ENCODE data around the gene AEBP1.
A peak's percentile ranks its signal among the peaks of the same experiment; 100 is the strongest.
"Not testable (repeated sequence)": the region's sequence is repeated elsewhere in the genome, so short reads cannot be mapped to it uniquely, and the experiment has no call there.

AEBP1 gene

GRCh38 chr7:44124822-44125202 lies 20.7 kb downstream of the AEBP1 start:
- peaks cover 28% of the 10 kb centered on the region for H3K27me3 Mint-ChIP-seq (ENCODE audit: low read depth, poor library complexity)
- H3K4me1 Mint-ChIP-seq: peaks cover 38% of the 10 kb centered on the region
- H3K36me3 Mint-ChIP-seq (ENCODE audit: low read depth): peaks cover 19% of the 10 kb centered on the region
- TF ChIP-seq, protein P1, sequence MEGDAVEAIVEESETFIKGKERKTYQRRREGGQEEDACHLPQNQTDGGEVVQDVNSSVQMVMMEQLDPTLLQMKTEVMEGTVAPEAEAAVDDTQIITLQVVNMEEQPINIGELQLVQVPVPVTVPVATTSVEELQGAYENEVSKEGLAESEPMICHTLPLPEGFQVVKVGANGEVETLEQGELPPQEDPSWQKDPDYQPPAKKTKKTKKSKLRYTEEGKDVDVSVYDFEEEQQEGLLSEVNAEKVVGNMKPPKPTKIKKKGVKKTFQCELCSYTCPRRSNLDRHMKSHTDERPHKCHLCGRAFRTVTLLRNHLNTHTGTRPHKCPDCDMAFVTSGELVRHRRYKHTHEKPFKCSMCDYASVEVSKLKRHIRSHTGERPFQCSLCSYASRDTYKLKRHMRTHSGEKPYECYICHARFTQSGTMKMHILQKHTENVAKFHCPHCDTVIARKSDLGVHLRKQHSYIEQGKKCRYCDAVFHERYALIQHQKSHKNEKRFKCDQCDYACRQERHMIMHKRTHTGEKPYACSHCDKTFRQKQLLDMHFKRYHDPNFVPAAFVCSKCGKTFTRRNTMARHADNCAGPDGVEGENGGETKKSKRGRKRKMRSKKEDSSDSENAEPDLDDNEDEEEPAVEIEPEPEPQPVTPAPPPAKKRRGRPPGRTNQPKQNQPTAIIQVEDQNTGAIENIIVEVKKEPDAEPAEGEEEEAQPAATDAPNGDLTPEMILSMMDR (IDR thresholded peaks at IDR 0.05): no peak
- H3K4me3 Mint-ChIP-seq: peak overlapping the region; percentile 89
- H3K9me3 Mint-ChIP-seq: peaks cover 29% of the 10 kb centered on the region
- H3K27ac Mint-ChIP-seq: no peak overlapping the region
- DNase-seq: no peak

DNA sequence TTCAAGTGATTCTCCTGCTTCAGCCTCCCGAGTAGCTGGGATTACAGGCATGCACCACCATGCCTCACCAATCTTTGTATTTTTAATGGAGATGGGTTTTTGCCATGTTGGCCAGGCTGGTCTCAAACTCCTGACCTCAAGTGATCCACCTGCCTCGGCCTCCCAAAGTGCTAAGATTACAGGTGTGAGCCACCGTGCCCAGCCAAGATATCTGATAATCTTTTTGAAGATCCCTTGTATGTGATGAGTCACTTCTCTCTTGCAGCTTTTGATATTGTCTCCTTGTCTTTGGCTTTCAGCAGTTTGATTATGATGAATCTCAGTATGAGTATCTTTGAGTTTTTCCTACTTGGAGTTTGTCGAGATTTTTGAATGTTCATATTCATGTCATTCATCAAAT lies 22.4 kb downstream of the AEBP1 start:
- DNase-seq; H3K4me3 Mint-ChIP-seq; H3K27ac Mint-ChIP-seq; H3K36me3 Mint-ChIP-seq (ENCODE audit: low read depth): not testable (repeated sequence)
- H3K9me3 Mint-ChIP-seq: peaks cover 29% of the 10 kb centered on the region
- H3K4me1 Mint-ChIP-seq: peaks cover 30% of the 10 kb centered on the region
- H3K27me3 Mint-ChIP-seq (ENCODE audit: low read depth, poor library complexity): peaks cover 28% of the 10 kb centered on the region

DNA sequence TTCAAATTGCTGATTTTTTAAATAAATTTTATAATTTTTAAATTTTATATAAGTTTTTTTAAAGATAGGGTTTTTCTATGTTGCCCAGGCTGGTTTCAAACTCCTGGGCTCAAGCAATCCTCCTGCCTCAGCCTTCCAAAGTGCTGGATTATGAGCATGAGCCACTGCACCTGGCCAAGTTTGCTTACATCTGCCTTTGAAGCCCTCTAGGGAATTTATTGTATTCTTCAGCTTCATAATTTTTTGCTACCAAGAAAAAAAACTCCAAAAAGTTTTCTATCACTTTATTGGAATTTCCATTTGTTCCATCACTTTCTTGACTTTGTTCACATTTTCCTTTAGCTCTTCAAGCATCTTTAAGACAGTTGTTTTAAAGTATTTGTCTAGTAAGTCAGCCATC lies 23.0 kb downstream of the AEBP1 start:
- Mint-ChIP-seq H3K4me3 (no peak overlapping the region), H3K9me3 (peaks cover 29% of the 10 kb centered on the region), H3K4me1 (peaks cover 31% of the 10 kb centered on the region), H3K36me3 (ENCODE audit: low read depth) (peaks cover 5% of the 10 kb centered on the region), H3K27me3 (ENCODE audit: low read depth, poor library complexity) (peaks cover 29% of the 10 kb centered on the region), H3K27ac (no peak overlapping the region)
- TF ChIP-seq, protein P1 (IDR thresholded peaks at IDR 0.05): no peak
- DNase-seq: no peak

GRCh38 chr7:44128721-44129582 lies 24.8 kb downstream of the AEBP1 start:
- DNase-seq: no peak
- Mint-ChIP-seq H3K27ac (no peak overlapping the region), H3K4me3 (no peak overlapping the region), H3K27me3 (ENCODE audit: low read depth, poor library complexity) (peaks cover 32% of the 10 kb centered on the region), H3K9me3 (peaks cover 29% of the 10 kb centered on the region), H3K36me3 (ENCODE audit: low read depth) (peaks cover 5% of the 10 kb centered on the region), H3K4me1 (peaks cover 24% of the 10 kb centered on the region)
- TF ChIP-seq, protein P1 (IDR thresholded peaks at IDR 0.05): no peak

DNA sequence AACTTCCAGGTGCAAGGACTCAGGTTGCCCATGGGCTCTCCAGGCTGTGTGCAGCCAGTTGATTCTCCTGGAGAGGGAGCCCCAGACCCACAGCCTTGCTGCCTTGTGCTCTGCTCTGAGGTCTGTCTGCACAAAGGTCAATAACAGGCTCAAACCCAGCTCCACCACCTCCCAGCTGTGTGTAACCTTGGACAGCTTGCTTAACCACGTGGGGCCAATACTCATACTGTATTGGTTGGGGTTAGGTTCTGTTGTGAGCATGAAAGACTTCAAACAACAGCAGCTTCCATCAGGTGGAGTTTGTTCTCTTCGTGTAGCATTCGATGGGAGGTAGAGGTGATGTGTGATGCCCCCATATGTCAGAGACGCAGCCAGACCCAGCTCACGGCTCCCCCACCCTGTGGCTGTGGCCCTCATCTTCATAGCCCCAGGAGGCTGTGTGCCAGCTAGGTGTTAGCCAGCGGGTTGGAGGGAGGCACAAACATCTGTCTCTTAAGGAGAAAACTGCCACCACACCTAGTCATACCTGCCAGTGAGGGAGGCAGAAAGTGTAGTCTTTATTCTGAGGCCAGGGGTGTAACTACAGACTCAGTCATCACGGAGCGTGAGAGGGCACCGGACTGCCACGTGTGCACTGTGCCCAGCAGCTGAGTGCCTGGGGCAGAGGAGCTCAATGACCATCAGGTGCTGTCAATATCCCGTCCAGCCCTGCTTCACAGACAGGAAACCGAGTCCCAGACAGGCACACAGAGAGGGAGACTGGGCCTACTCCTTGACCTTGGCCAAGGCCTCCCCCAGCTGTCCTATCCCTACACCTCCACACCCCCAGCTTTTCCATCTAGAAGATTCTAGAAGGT lies 27.3 kb downstream of the AEBP1 start:
- H3K27me3 Mint-ChIP-seq (ENCODE audit: low read depth, poor library complexity): peaks cover 38% of the 10 kb centered on the region
- TF ChIP-seq, protein P1 (IDR thresholded peaks at IDR 0.05): peak; percentile 36
- H3K4me3 Mint-ChIP-seq: no peak overlapping the region
- H3K4me1 Mint-ChIP-seq: peaks cover 21% of the 10 kb centered on the region
- peaks cover 17% of the 10 kb centered on the region for H3K9me3 Mint-ChIP-seq
- no peak overlapping the region for H3K27ac Mint-ChIP-seq
- DNase-seq: peak; percentile 29
- H3K36me3 Mint-ChIP-seq (ENCODE audit: low read depth): peaks cover 5% of the 10 kb centered on the region

DNA sequence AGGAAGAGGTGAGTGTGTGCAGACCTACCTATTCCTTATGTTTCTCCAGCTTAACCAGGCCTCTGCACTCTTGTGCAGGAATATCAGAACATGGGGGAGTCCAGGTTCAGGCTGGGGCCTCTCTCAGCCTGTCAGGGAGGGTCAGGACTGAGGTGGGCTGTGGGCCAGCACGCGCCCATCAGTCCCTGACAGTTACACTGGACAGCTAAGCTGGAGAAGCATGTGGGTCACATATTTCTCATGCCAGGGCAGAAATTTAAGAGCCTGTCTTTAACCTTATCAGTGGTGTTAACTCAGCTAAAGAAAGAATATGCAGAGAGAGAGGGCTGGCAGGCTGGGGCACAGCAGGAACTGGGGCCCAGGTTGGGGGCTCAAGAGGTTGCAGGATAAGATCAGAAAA lies 27.9 kb downstream of the AEBP1 start:
- H3K9me3 Mint-ChIP-seq: peaks cover 11% of the 10 kb centered on the region
- H3K4me1 Mint-ChIP-seq: peaks cover 21% of the 10 kb centered on the region
- no peak overlapping the region for H3K4me3 Mint-ChIP-seq
- TF ChIP-seq, protein P1 (IDR thresholded peaks at IDR 0.05): no peak
- no peak overlapping the region for H3K27ac Mint-ChIP-seq
- H3K36me3 Mint-ChIP-seq (ENCODE audit: low read depth): no peaks in the 10 kb centered on the region
- H3K27me3 Mint-ChIP-seq (ENCODE audit: low read depth, poor library complexity): peaks cover 34% of the 10 kb centered on the region
- no peak for DNase-seq

Measured in nephron progenitor cell (in vitro differentiated cells).